Stomach (tissue), 4 donors: ENCODE measurements around the gene ZGLP1.

ENCODE experiments used
- CTCF ChIP-seq, 7 experiments: fragments of 450-650 bp in 4 of 7; fragments of 200-600 bp in 3 of 7; sonication (generic) in 3 of 7; IDR thresholded peaks; one replicate each; pipeline ENCODE4 v1.5.1; 2016 to 2019; ENCODE audit warnings: antibody characterized with exemption in 7 of 7, control low read depth in 2 of 7, mild to moderate bottlenecking in 1 of 7
- EP300 ChIP-seq: sonication (generic); formaldehyde crosslinking; IDR thresholded peaks from one replicate; pipeline ENCODE4 v1.6.1; 2017; ENCODE audit warnings: antibody characterized with exemption
- POLR2AphosphoS5 ChIP-seq, 3 donors: sonication (generic); formaldehyde crosslinking; IDR thresholded peaks; one replicate each; pipeline ENCODE4 v1.6.1; 2016; ENCODE audit warnings: antibody characterized with exemption in 3 of 3

DNA sequence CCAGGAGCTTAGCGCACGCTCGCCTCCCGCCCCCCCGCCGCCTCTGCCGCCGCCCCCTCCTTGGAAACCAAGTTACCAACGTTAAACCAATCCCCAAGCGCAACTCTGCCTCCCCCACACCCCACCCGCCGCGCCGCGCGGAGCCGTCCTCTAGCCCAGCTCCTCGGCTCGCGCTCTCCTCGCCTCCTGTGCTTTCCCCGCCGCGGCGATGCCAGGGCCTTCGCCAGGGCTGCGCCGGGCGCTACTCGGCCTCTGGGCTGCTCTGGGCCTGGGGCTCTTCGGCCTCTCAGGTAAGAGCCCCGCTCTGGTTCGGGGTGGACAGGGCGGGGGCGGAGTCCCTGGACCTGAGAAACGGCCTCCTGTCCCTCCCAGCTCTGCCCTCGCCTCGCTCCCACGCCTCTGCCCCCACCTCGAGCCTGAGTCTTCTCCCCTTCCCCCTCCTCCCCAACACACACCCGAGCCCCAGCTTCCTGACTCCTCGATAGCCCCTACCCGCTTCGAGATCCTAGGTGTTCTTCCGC, 19.7 kb downstream of the ZGLP1 start, which contains the start of gene ICAM5:
- TF ChIP-seq POLR2AphosphoS5 (IDR thresholded peaks at IDR 0.05) = no peak
- no peak for TF ChIP-seq CTCF (IDR thresholded peaks at IDR 0.05)
- no peak for TF ChIP-seq EP300
